HL-60 (cell line): ENCODE results near the gene MCOLN1.

ENCODE experiments used
- GABPA ChIP-seq: IDR thresholded peaks from 2 replicates; pipeline ENCODE4 v1.6.1; 2012; ENCODE audit warnings: low read depth
- POLR2AphosphoS5 ChIP-seq: IDR thresholded peaks from 2 replicates; pipeline ENCODE4 v1.6.1; 2012; ENCODE audit warnings: low read depth
- SPI1 ChIP-seq: IDR thresholded peaks from 2 replicates; pipeline ENCODE4 v1.6.1; 2012; ENCODE audit warnings: low read depth, mild to moderate bottlenecking, borderline replicate concordance
- TF ChIP-seq, protein P1 (sequence below): IDR thresholded peaks from one replicate; pipeline ENCODE4 v1.5.1; 2011; ENCODE audit warnings: low read length, control low read depth, inconsistent platforms; ENCODE audit not compliant: insufficient read depth

GRCh38 chr19:7500811-7501450 is 21.5 kb upstream of the MCOLN1 start:
- no peak for TF ChIP-seq POLR2AphosphoS5
- TF ChIP-seq, protein P1, sequence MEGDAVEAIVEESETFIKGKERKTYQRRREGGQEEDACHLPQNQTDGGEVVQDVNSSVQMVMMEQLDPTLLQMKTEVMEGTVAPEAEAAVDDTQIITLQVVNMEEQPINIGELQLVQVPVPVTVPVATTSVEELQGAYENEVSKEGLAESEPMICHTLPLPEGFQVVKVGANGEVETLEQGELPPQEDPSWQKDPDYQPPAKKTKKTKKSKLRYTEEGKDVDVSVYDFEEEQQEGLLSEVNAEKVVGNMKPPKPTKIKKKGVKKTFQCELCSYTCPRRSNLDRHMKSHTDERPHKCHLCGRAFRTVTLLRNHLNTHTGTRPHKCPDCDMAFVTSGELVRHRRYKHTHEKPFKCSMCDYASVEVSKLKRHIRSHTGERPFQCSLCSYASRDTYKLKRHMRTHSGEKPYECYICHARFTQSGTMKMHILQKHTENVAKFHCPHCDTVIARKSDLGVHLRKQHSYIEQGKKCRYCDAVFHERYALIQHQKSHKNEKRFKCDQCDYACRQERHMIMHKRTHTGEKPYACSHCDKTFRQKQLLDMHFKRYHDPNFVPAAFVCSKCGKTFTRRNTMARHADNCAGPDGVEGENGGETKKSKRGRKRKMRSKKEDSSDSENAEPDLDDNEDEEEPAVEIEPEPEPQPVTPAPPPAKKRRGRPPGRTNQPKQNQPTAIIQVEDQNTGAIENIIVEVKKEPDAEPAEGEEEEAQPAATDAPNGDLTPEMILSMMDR = no peak
- no peak for TF ChIP-seq SPI1
- no peak for TF ChIP-seq GABPA
